Activated naive CD8-positive, alpha-beta T cell (primary cell): ENCODE measurements around the gene HPN.
A peak's percentile ranks its signal among the peaks of the same experiment; 100 is the strongest.
"Not testable (repeated sequence)": the region's sequence is repeated elsewhere in the genome, so short reads cannot be mapped to it uniquely, and the experiment has no call there.

ENCODE experiments used
- H3K27ac Mint-ChIP-seq: one replicate; pipeline ENCODE4 v1.8.0; 2021; ENCODE audit warnings: mixed read lengths
- H3K27me3 Mint-ChIP-seq: one replicate; pipeline ENCODE4 v1.8.0; 2021; ENCODE audit warnings: mixed read lengths
- H3K36me3 Mint-ChIP-seq: one replicate; pipeline ENCODE4 v1.8.0; 2021; ENCODE audit warnings: mixed read lengths
- H3K4me1 Mint-ChIP-seq: one replicate; pipeline ENCODE4 v1.8.0; 2021; ENCODE audit warnings: low read depth, mixed read lengths
- H3K4me3 Mint-ChIP-seq: one replicate; pipeline ENCODE4 v1.8.0; 2021; ENCODE audit warnings: mild to moderate bottlenecking, mixed read lengths
- H3K9me3 Mint-ChIP-seq: one replicate; pipeline ENCODE4 v1.8.0; 2021; ENCODE audit warnings: low read depth, mixed read lengths

HPN gene

GRCh38 chr19:35015270-35015953 is 26.1 kb upstream of the HPN start:
- Mint-ChIP-seq H3K36me3 (peaks cover 18% of the 10 kb centered on the region), H3K27ac (peak overlapping the region; percentile 93), H3K9me3 (no peaks in the 10 kb centered on the region), H3K4me1 (peaks cover 58% of the 10 kb centered on the region), H3K27me3 (no peaks in the 10 kb centered on the region), H3K4me3 (no peak overlapping the region)

- Mint-ChIP-seq H3K4me1 (peaks cover 54% of the 10 kb centered on the region), H3K9me3 (no peaks in the 10 kb centered on the region), H3K4me3 (no peak overlapping the region), H3K36me3 (peaks cover 19% of the 10 kb centered on the region), H3K27ac (peak overlapping the region; percentile 46), H3K27me3 (no peaks in the 10 kb centered on the region)
Measured at GRCh38 chr19:35015954-35016351, 25.6 kb upstream of the HPN start.

- Mint-ChIP-seq H3K4me1 (peaks cover 40% of the 10 kb centered on the region), H3K4me3 (no peak overlapping the region), H3K36me3 (peaks cover 21% of the 10 kb centered on the region), H3K27ac (peak overlapping the region; percentile 22), H3K27me3 (no peaks in the 10 kb centered on the region), H3K9me3 (no peaks in the 10 kb centered on the region)
Measured at GRCh38 chr19:35017507-35017906, 24.0 kb upstream of the HPN start.

GRCh38 chr19:35018379-35018778 is 23.1 kb upstream of the HPN start:
- no peaks in the 10 kb centered on the region for H3K9me3 Mint-ChIP-seq
- no peak overlapping the region for H3K4me3 Mint-ChIP-seq
- H3K4me1 Mint-ChIP-seq = peaks cover 32% of the 10 kb centered on the region
- H3K36me3 Mint-ChIP-seq = peaks cover 17% of the 10 kb centered on the region
- no peaks in the 10 kb centered on the region for H3K27me3 Mint-ChIP-seq
- H3K27ac Mint-ChIP-seq = peak overlapping the region; percentile 68

- Mint-ChIP-seq H3K27ac (no peak overlapping the region), H3K4me1 (peaks cover 24% of the 10 kb centered on the region), H3K27me3 (no peaks in the 10 kb centered on the region), H3K9me3 (no peaks in the 10 kb centered on the region), H3K36me3 (peaks cover 15% of the 10 kb centered on the region), H3K4me3 (no peak overlapping the region)
Measured at GRCh38 chr19:35019144-35019543, 22.4 kb upstream of the HPN start.

GRCh38 chr19:35021016-35021415 is 20.5 kb upstream of the HPN start:
- Mint-ChIP-seq H3K4me1 (peaks cover 7% of the 10 kb centered on the region), H3K4me3 (no peak overlapping the region), H3K9me3 (no peaks in the 10 kb centered on the region), H3K27me3 (no peaks in the 10 kb centered on the region), H3K36me3 (peaks cover 7% of the 10 kb centered on the region), H3K27ac (peak overlapping the region; percentile 86)

GRCh38 chr19:35021596-35021995 is 19.9 kb upstream of the HPN start:
- H3K27me3 Mint-ChIP-seq = no peaks in the 10 kb centered on the region
- peaks cover 6% of the 10 kb centered on the region for H3K4me1 Mint-ChIP-seq
- no peaks in the 10 kb centered on the region for H3K9me3 Mint-ChIP-seq
- H3K4me3 Mint-ChIP-seq = no peak overlapping the region
- H3K27ac Mint-ChIP-seq = no peak overlapping the region
- H3K36me3 Mint-ChIP-seq = peaks cover 7% of the 10 kb centered on the region

- H3K27ac Mint-ChIP-seq = no peak overlapping the region
- H3K36me3 Mint-ChIP-seq = peaks cover 7% of the 10 kb centered on the region
- no peak overlapping the region for H3K4me3 Mint-ChIP-seq
- H3K27me3 Mint-ChIP-seq = no peaks in the 10 kb centered on the region
- peaks cover 4% of the 10 kb centered on the region for H3K4me1 Mint-ChIP-seq
- no peaks in the 10 kb centered on the region for H3K9me3 Mint-ChIP-seq
Measured at GRCh38 chr19:35022460-35022859, 19.1 kb upstream of the HPN start.

GRCh38 chr19:35023428-35023827 is 18.1 kb upstream of the HPN start:
- Mint-ChIP-seq H3K27ac (no peak overlapping the region), H3K4me1 (peaks cover 3% of the 10 kb centered on the region), H3K27me3 (no peaks in the 10 kb centered on the region), H3K9me3 (no peaks in the 10 kb centered on the region), H3K4me3 (no peak overlapping the region), H3K36me3 (peaks cover 9% of the 10 kb centered on the region)

GRCh38 chr19:35024095-35024494 is 17.4 kb upstream of the HPN start:
- Mint-ChIP-seq H3K27me3 (no peaks in the 10 kb centered on the region), H3K4me3 (no peak overlapping the region), H3K9me3 (no peaks in the 10 kb centered on the region), H3K27ac (no peak overlapping the region), H3K4me1 (peaks cover 4% of the 10 kb centered on the region), H3K36me3 (peaks cover 10% of the 10 kb centered on the region)

- Mint-ChIP-seq H3K36me3 (peaks cover 4% of the 10 kb centered on the region), H3K27me3 (no peaks in the 10 kb centered on the region), H3K4me1 (peaks cover 4% of the 10 kb centered on the region), H3K9me3 (no peaks in the 10 kb centered on the region), H3K4me3 (no peak overlapping the region), H3K27ac (no peak overlapping the region)
Measured at GRCh38 chr19:35025969-35026368, 15.6 kb upstream of the HPN start.

GRCh38 chr19:35026418-35026817 is 15.1 kb upstream of the HPN start:
- H3K36me3 Mint-ChIP-seq = peaks cover 3% of the 10 kb centered on the region
- H3K4me1 Mint-ChIP-seq = peaks cover 7% of the 10 kb centered on the region
- no peak overlapping the region for H3K27ac Mint-ChIP-seq
- H3K4me3 Mint-ChIP-seq = no peak overlapping the region
- peaks cover 4% of the 10 kb centered on the region for H3K27me3 Mint-ChIP-seq
- no peaks in the 10 kb centered on the region for H3K9me3 Mint-ChIP-seq

GRCh38 chr19:35027009-35027408 is 14.5 kb upstream of the HPN start:
- H3K9me3 Mint-ChIP-seq = no peaks in the 10 kb centered on the region
- peaks cover 8% of the 10 kb centered on the region for H3K4me1 Mint-ChIP-seq
- peaks cover 3% of the 10 kb centered on the region for H3K36me3 Mint-ChIP-seq
- no peak overlapping the region for H3K4me3 Mint-ChIP-seq
- no peak overlapping the region for H3K27ac Mint-ChIP-seq
- peaks cover 4% of the 10 kb centered on the region for H3K27me3 Mint-ChIP-seq

- H3K36me3 Mint-ChIP-seq = peaks cover 3% of the 10 kb centered on the region
- no peak overlapping the region for H3K27ac Mint-ChIP-seq
- H3K9me3 Mint-ChIP-seq = no peaks in the 10 kb centered on the region
- peaks cover 8% of the 10 kb centered on the region for H3K4me1 Mint-ChIP-seq
- H3K27me3 Mint-ChIP-seq = peaks cover 4% of the 10 kb centered on the region
- peak overlapping the region; percentile 35 for H3K4me3 Mint-ChIP-seq
Measured at GRCh38 chr19:35027851-35028599, 13.5 kb upstream of the HPN start.

- not testable (repeated sequence) for H3K4me1 Mint-ChIP-seq, H3K9me3 Mint-ChIP-seq, H3K27ac Mint-ChIP-seq, H3K27me3 Mint-ChIP-seq, H3K36me3 Mint-ChIP-seq
- peak overlapping the region; percentile 35 for H3K4me3 Mint-ChIP-seq
Measured at GRCh38 chr19:35028600-35028885, 13.0 kb upstream of the HPN start.

- peak overlapping the region; percentile 72 for H3K4me3 Mint-ChIP-seq
- not testable (repeated sequence) for H3K36me3 Mint-ChIP-seq, H3K27me3 Mint-ChIP-seq, H3K9me3 Mint-ChIP-seq, H3K27ac Mint-ChIP-seq, H3K4me1 Mint-ChIP-seq
Measured at GRCh38 chr19:35029275-35029736, 12.2 kb upstream of the HPN start.
